C4-2B (cell line): ENCODE measurements around the gene MUTYH.
A peak's percentile ranks its signal among the peaks of the same experiment; 100 is the strongest.

Experiments used
- H3K27ac ChIP-seq: fragments of 450-650 bp; 2 replicates; pipeline ENCODE4 v1.5.1; 2017
- CTCF ChIP-seq: fragments of 450-650 bp; conservative IDR thresholded peaks from 2 replicates; pipeline ENCODE4 v1.5.1; 2017; ENCODE audit warnings: mild to moderate bottlenecking
- ZFX ChIP-seq: fragments of 450-650 bp; IDR thresholded peaks from 2 replicates; pipeline ENCODE4 v1.6.1; 2017

Gene MUTYH

GRCh38 chr1:45379524-45379923 lies 39.3 kb upstream of the MUTYH start:
- TF ChIP-seq CTCF = no peak
- no peak for TF ChIP-seq ZFX

DNA sequence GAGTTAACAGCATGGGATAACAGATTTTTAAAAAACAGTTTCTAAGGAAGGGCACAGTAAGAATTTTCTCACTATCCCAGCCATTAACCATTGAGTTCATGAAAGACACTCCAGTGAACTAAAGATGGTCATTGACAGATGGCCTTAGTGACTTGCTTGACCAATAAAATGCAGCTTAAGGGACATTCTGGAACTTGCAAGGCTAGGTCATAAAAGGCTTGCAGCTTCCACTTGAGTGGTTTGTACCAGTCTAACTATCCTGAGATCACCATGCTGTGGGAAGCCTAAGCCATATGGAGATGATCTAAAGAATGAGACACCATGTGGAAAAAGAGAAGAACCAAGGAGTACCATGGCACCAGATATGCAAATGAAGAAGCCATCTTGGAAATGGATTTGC lies 37.9 kb upstream of the MUTYH start:
- H3K27ac ChIP-seq = no peak overlapping the region
- TF ChIP-seq ZFX (no peak), CTCF (no peak)

More at GRCh38 chr1:45379524-45379923, 39.3 kb upstream of the MUTYH start:
- no peak overlapping the region for H3K27ac ChIP-seq

DNA sequence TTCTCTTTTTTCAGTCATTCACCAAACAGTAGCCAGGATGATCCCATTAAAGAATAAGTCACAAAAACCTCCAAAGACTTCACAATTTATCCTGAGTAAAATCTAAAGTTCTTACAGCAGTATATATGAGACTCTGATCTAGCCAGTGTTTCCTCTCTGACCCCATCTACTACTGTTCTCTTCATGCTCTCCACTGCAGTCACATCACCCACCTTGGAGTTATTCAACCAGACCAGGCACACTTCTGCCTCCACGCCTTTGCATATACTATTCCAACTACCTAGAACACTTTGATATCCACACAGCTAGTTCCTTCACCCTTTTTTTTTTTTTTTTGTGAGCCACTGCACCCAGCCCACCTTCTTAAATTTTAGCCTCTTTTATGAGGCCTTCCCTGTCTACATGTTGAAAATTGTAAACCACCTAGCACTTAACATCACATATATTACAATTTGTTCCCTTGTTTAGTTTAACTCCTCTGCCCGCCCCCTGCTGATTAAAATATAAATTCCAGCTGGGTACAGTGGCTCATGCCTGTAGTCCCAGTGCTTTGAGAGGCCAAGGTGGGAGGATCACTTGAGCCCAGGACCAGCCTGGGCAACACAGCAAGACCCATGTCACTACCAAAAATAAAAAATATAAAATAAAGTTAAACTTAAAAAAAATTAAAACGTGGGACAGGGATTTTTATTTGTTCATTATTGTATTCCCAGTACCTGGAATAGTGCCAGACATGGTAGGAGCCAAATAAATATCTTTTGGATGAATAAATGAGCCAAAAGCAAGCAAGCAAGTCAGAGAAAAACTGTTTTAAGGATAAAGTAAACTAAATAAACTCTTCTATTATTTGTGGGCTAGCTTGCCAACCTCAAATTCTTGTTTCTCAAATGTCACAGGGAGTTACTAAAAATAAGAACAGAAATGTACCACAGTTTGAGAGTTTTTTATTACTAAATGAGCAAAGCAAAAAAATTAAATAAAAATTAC lies 35.2 kb upstream of the MUTYH start:
- H3K27ac ChIP-seq = no peak overlapping the region
- TF ChIP-seq CTCF (peak; percentile 42), ZFX (no peak)

DNA sequence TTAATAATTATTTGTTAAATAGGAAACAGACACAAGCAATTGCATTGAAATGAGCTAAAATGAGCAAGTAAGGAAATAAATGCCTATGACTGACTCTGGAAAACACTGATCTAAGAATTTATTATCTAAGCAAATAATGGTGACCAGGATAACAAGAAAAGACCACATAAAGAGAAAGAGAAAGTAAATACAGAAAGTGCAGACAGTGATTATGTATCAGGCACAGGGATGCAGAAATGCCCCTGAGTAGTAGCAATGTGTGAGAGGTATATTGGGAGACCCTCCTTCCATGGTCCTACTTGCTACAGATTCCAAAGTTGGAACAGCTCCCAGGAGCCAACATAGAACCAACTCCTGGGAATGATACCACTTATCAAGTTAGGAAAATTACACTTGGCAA lies 33.3 kb upstream of the MUTYH start:
- H3K27ac ChIP-seq = no peak overlapping the region
- no peak for TF ChIP-seq CTCF
- TF ChIP-seq ZFX = no peak

DNA sequence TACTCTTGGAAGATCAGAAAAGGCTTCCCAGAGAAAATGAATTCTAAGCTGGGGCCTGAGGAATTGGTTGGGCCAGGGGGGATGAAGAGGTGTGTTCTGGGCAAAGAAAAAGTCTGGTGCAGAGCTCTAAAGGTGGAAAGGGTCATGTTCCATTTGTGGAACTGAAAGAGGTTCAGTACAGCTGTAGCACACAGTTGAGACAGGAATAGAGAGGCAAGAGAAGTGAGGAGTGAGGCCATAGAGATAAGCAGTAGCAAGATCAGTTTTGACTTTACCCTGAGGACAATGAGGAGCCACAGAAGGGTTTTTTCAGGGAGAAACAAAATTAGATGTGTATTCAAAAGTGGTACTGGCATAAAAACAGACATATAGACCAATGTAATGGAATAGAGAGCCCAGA lies 30.3 kb upstream of the MUTYH start:
- TF ChIP-seq ZFX (no peak), CTCF (no peak)
- no peak overlapping the region for H3K27ac ChIP-seq

- no peak overlapping the region for H3K27ac ChIP-seq
- TF ChIP-seq ZFX (no peak), CTCF (no peak)
These were observed 24.8 kb upstream of the MUTYH start for GRCh38 chr1:45365051-45365450.

- H3K27ac ChIP-seq = no peak overlapping the region
- no peak for TF ChIP-seq CTCF
- TF ChIP-seq ZFX = no peak
These were observed 24.1 kb upstream of the MUTYH start for GRCh38 chr1:45364294-45364693.

- 0 out of 2 replicates have a peak overlapping the region, but pooled peaks have one; percentile 0 for H3K27ac ChIP-seq
These were observed 20.7 kb upstream of the MUTYH start for GRCh38 chr1:45360981-45361380.
